GM12878 (cell line): ENCODE results near the gene IRAK2. TPM values are rescaled to one million over a fixed set of nuclear protein-coding genes. Genes with fewer than 3 reads are reported as not detected.

ENCODE experiments used
- ATAC-seq: fragments of 200-7000 bp; cut with Tn5 transposase; 3 replicates; pipeline ENCODE4 v1.9.1; 2020; ENCODE audit warnings: mild to moderate bottlenecking, moderate library complexity
- BruUV-seq: library from RNA; stranded (reverse); fragments of 400-500 nt; replicated peaks from 2 replicates; lab custom pipeline; 2021; lab: Mats Ljungman, UMichigan
- CTCF ChIA-PET: fragments of 300-600 bp; sonication (Branson Sonifier 250); formaldehyde crosslinking; extraction: SDS; loops from one replicate; lab custom pipeline; 2021; ENCODE audit warnings: inconsistent platforms; lab: Yijun Ruan, JAX
- POLR2A ChIA-PET: fragments of 350-600 bp; formaldehyde crosslinking; extraction: SDS; loops from one replicate; lab custom pipeline; 2021; ENCODE audit warnings: inconsistent platforms; lab: Charles Lee
- RAD21 ChIA-PET: fragments of 300-600 bp; sonication (Branson Sonifier 250); formaldehyde crosslinking; loops from one replicate; lab custom pipeline; 2023; ENCODE audit warnings: antibody characterized with exemption; ENCODE audit not compliant: unreplicated experiment; lab: Charles Lee
- SMC1A ChIA-PET: fragments of 300-600 bp; sonication (Branson Sonifier 250); formaldehyde crosslinking; loops from one replicate; lab custom pipeline; 2023; ENCODE audit not compliant: unreplicated experiment, uncharacterized antibody; lab: Charles Lee
- DNase-seq: peaks from one replicate; pipeline ENCODE4 v3.0.0-alpha.2; 2011; ENCODE audit warnings: low read depth, low spot score
- FAIRE-seq: peaks from 3 replicates; lab custom pipeline; 2011; peaks lifted over from hg19 to GRCh38; lab: Jason Lieb, UNC
- H2AFZ ChIP-seq: 2 replicates; pipeline ENCODE4 v1.6.0; 2011; ENCODE audit warnings: low read depth, low read length, control low read depth; ENCODE audit not compliant: control insufficient read depth
- H3K27ac ChIP-seq: 2 replicates; pipeline ENCODE4 v1.5.1; 2011; ENCODE audit warnings: control low read depth; ENCODE audit not compliant: control insufficient read depth, insufficient read depth
- H3K27me3 ChIP-seq, 2 experiments: replicated peaks in 1 of 2; 2 replicates each; pipeline versions ENCODE4 v1.6.0 to v1.6.1; 2011; ENCODE audit warnings: low read length in 1 of 2; ENCODE audit not compliant: control insufficient read depth in 2 of 2, insufficient read depth in 2 of 2
- H3K36me3 ChIP-seq, 2 experiments: 2 replicates each; pipeline ENCODE4 v1.5.1; 2011; ENCODE audit warnings: low read length in 1 of 2; ENCODE audit not compliant: control insufficient read depth in 2 of 2, insufficient read depth in 2 of 2
- H3K4me1 ChIP-seq: 2 replicates; pipeline ENCODE4 v1.6.1; 2011; ENCODE audit warnings: mild to moderate bottlenecking, low read length, moderate library complexity, mixed read lengths; ENCODE audit not compliant: control insufficient read depth, insufficient read depth
- H3K4me2 ChIP-seq: 2 replicates; pipeline ENCODE4 v1.6.0; 2011; ENCODE audit warnings: control low read depth; ENCODE audit not compliant: control insufficient read depth, insufficient read depth
- H3K4me3 ChIP-seq: fragments of 200-600 bp; sonication (generic); 2 replicates; pipeline ENCODE4 v1.5.1; 2016
- H3K79me2 ChIP-seq: 2 replicates; pipeline ENCODE4 v1.6.0; 2011; ENCODE audit warnings: low read length; ENCODE audit not compliant: control insufficient read depth, insufficient read depth
- H3K9ac ChIP-seq: 2 replicates; pipeline ENCODE4 v1.8.0; 2011; ENCODE audit warnings: low read length, control low read depth, mixed read lengths; ENCODE audit not compliant: control insufficient read depth, insufficient read depth
- H3K9me3 ChIP-seq: replicated peaks from 3 replicates; pipeline ENCODE4 v1.5.1; 2011; ENCODE audit warnings: mild to moderate bottlenecking, low read length; ENCODE audit not compliant: control insufficient read depth, insufficient read depth
- H4K20me1 ChIP-seq: 2 replicates; pipeline ENCODE4 v1.6.0; 2011; ENCODE audit not compliant: control insufficient read depth, insufficient read depth
- BMI1 ChIP-seq: fragments of 450-650 bp; IDR thresholded peaks from 2 replicates; pipeline ENCODE4 v1.6.1; 2016; ENCODE audit warnings: mild to moderate bottlenecking, moderate library complexity, borderline replicate concordance
- BRCA1 ChIP-seq: IDR thresholded peaks from 2 replicates; pipeline ENCODE4 v1.6.1; 2011; ENCODE audit warnings: low read depth, low read length, improper control_type of control experiment
- CBX5 ChIP-seq: sonication (generic); IDR thresholded peaks from 2 replicates; pipeline ENCODE4 v1.6.1; 2016; ENCODE audit warnings: low read depth, moderate library complexity, mild to moderate bottlenecking, inconsistent platforms
- CREM ChIP-seq: IDR thresholded peaks from 2 replicates; pipeline ENCODE4 v1.6.1; 2014; ENCODE audit warnings: antibody characterized with exemption, low read depth
- HDAC2 ChIP-seq: fragments of 200-600 bp; sonication (generic); IDR thresholded peaks from 2 replicates; pipeline ENCODE4 v1.6.1; 2017
- NFYA ChIP-seq: IDR thresholded peaks from 2 replicates; pipeline ENCODE4 v1.6.1; 2011; ENCODE audit warnings: low read depth, mild to moderate bottlenecking, low read length, improper control_type of control experiment, borderline replicate concordance
- PBX3 ChIP-seq: IDR thresholded peaks from 2 replicates; pipeline ENCODE4 v1.6.1; 2011; ENCODE audit warnings: mild to moderate bottlenecking, low read depth, low read length, moderate library complexity; ENCODE audit not compliant: insufficient replicate concordance
- RAD21 ChIP-seq: IDR thresholded peaks from 2 replicates; pipeline ENCODE4 v1.6.1; 2011; ENCODE audit warnings: mild to moderate bottlenecking, low read depth, low read length, moderate library complexity; ENCODE audit not compliant: insufficient read depth
- SMAD1 ChIP-seq: fragments of 450-650 bp; IDR thresholded peaks from 2 replicates; pipeline ENCODE4 v1.6.1; 2018; ENCODE audit warnings: mild to moderate bottlenecking, low read depth; ENCODE audit not compliant: partially characterized antibody
- STAT3 ChIP-seq: IDR thresholded peaks from 2 replicates; pipeline ENCODE4 v1.6.1; 2011; ENCODE audit warnings: low read depth, low read length, improper control_type of control experiment
- TAF1 ChIP-seq: IDR thresholded peaks from 2 replicates; pipeline ENCODE4 v1.6.1; 2011; ENCODE audit warnings: mild to moderate bottlenecking, low read depth, low read length, borderline replicate concordance
- ZSCAN29 ChIP-seq: fragments of 450-650 bp; IDR thresholded peaks from 2 replicates; pipeline ENCODE4 v1.6.1; 2017; ENCODE audit warnings: mild to moderate bottlenecking, moderate library complexity
- whole genome bisulfite sequencing: methylation state at CpG from one replicate; pipeline ENCODE4 v1.1.6; 2016; ENCODE audit warnings: low lambda C conversion rate; ENCODE audit not compliant: insufficient replicate concordance, insufficient coverage; ENCODE audit errors: missing lambda C conversion rate; 5-methylcytosine and 5-hydroxymethylcytosine counted together
- in situ Hi-C: fragments of 300-500 bp; cut with MboI; formaldehyde crosslinking; loops from 9 replicates; pipeline ENCODE4 v1.14.3; 2018; ENCODE audit warnings: mixed read lengths
- intact Hi-C: fragments of 100-400 bp; cut with micrococcal nuclease; formaldehyde crosslinking; loops from one replicate; pipeline ENCODE4 v1.14.2; 2022; ENCODE audit not compliant: unreplicated experiment
- polyA plus RNA-seq, 11 experiments: library from polyadenylated mRNA; depleted of rRNA in 4 of 11; unstranded in 6 of 11; stranded (reverse) in 5 of 11; fragments of >200 nt; fragmentation: Nextera tagmentation in 4 of 11; fragmentation: Illumina TruSeq in 1 of 11; extraction: Ambion mirVana in 4 of 11; extraction: Trizol in 1 of 11; gene quantifications; 1 replicate in 1 of 11; 2 replicates in 10 of 11; pipeline versions ENCODE4 v1.2.1 to v1.2.3, GENCODE V29; 2011 to 2016; ENCODE audit warnings: inconsistent platforms in 2 of 11, missing spikeins in 2 of 11, low read depth in 1 of 11
- total RNA-seq, 4 experiments: library from RNA; depleted of rRNA in 3 of 4; stranded (reverse); fragments of >200 nt in 3 of 4; fragmentation: Illumina TruSeq in 1 of 4; extraction: Trizol in 1 of 4; gene quantifications; 2 replicates each; pipeline versions ENCODE4 v1.2.1 to v1.2.3, GENCODE V29; 2013 to 2021
- TF ChIP-seq, protein P1 (sequence below), 3 experiments: IDR thresholded peaks in 2 of 3; conservative IDR thresholded peaks in 1 of 3; 2 replicates each; pipeline ENCODE4 v1.5.1; 2011; ENCODE audit warnings: low read depth in 3 of 3, low read length in 3 of 3, mild to moderate bottlenecking in 3 of 3, control low read depth in 2 of 3, moderate library complexity in 2 of 3, inconsistent platforms in 1 of 3, mixed read lengths in 1 of 3; ENCODE audit not compliant: control insufficient read depth in 2 of 3, insufficient read depth in 1 of 3; ENCODE audit errors: extremely low read depth in 1 of 3

The IRAK2 gene
- total and polyA plus RNA-seq, 10 of the 15 experiments (the other 5 are each of a cell fraction or from before 2014, with no cell fraction given), result 0.48 to 5.7 (median 4.5) TPM

DNA sequence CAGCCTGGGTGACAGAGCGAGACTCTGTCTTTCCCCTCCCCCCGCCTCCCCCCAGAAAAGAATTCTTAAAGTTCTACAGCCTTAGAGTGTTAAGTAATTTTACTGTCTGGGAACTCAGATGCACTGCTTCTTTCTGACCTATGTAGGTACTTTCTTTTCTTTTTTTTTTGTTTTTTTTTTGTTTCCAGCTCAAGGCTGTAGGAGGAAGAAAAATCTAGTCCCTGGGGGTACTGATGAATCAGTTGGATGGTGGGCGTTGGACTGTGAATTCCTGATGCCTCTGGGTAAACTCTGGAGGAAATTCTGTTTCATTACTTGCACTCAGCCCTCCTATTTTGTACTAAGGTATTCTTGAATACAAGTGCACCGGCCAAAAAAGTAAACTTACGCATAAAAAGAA is 117.2 kb downstream of the IRAK2 start:
- no TSS peak for BruUV-seq
- no peaks in the 10 kb centered on the region for H3K27me3 ChIP-seq
- SMC1A ChIA-PET, result interaction anchor here (3.9 kb wide), 1 partner anchor 11 kb away, joined by 13 read pairs; the partner anchor contains the start of gene GHRL
- no peaks in the 10 kb centered on the region for H4K20me1 ChIP-seq
- no peak for TF ChIP-seq NFYA
- TF ChIP-seq TAF1, result no peak
- TF ChIP-seq BRCA1, result no peak
- TF ChIP-seq, all 136 proteins: peak for 0
- H2AFZ ChIP-seq, result no peak overlapping the region
- H3K4me1 ChIP-seq, result peaks cover 7% of the 10 kb centered on the region; the same call in 1 of the 2 replicates
- in situ Hi-C loops, result no loop called here
- no peak overlapping the region for H3K9ac ChIP-seq
- no peak overlapping the region for H3K4me3 ChIP-seq
- WGBS, result 70% methylated on average over 5 of the region's 5 CpGs
- FAIRE-seq (no peak), ATAC-seq (no peak), DNase-seq (no peak)
- no peak overlapping the region for H3K27ac ChIP-seq
- POLR2A ChIA-PET, result interaction anchor here (0.6 to 1.5 kb wide), 6 partner anchors 10 to 301 kb away, joined by 3 to 5 read pairs (median 3); partner anchors contain the start of gene GHRL
- H3K79me2 ChIP-seq, result peaks cover 5% of the 10 kb centered on the region
- no peaks in the 10 kb centered on the region for H3K9me3 ChIP-seq
- no peak overlapping the region for H3K4me2 ChIP-seq
- peaks cover 28 to 32% of the 10 kb centered on the region in 2 experiments; a peak in 3 of 4 replicates for H3K36me3 ChIP-seq
- RAD21 ChIA-PET, result no interaction called here
- CTCF ChIA-PET, result interaction anchor here (1.1 kb wide), 1 partner anchor 9 kb away, joined by 3 read pairs; no protein-coding TSS in a partner anchor
- intact Hi-C loops, result no loop called here

DNA sequence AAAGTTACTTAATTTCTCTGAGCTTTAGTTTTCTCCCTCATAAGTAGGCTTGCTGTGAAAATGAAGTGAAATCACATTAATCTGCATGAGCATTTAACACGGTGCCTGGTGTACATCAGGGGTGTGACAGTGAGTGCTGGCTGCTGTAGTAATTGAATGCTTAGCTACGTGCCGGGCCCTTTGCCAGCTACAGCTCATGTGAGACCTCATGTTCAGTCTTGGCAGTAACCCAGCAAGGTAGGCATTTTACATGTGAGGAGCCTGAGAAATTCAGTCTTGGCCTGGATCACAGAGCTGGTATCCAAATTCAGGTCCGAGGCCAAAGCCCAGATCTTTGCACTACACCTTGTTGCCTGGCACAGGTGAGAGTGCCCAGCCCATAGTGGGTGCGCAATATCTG is 118.9 kb downstream of the IRAK2 start:
- POLR2A ChIA-PET, result interaction anchor here (0.5 to 1.2 kb wide), 4 partner anchors 9 to 36 kb away, joined by 3 to 4 read pairs (median 3); partner anchors contain the start of gene GHRL
- RAD21 ChIA-PET, result interaction anchor here (1.3 kb wide), 1 partner anchor 9 kb away, joined by 8 read pairs; the partner anchor contains the start of gene GHRL
- no peak overlapping the region for H2AFZ ChIP-seq
- H3K27ac ChIP-seq, result no peak overlapping the region
- ATAC-seq (no peak), DNase-seq (no peak), FAIRE-seq (no peak)
- H4K20me1 ChIP-seq, result no peaks in the 10 kb centered on the region
- H3K4me1 ChIP-seq, result peaks cover 7% of the 10 kb centered on the region; the same call in 1 of the 2 replicates
- in situ Hi-C loops (no loop called here), intact Hi-C loops (no loop called here)
- no peak overlapping the region for H3K4me2 ChIP-seq
- H3K36me3 ChIP-seq, result peaks cover 22 to 30% of the 10 kb centered on the region in 2 experiments
- 85% methylated on average over 5 of the region's 5 CpGs for WGBS
- no peaks in the 10 kb centered on the region for H3K9me3 ChIP-seq
- CTCF ChIA-PET, result no interaction called here
- SMC1A ChIA-PET, result interaction anchor here (1.2 to 3.9 kb wide), 2 partner anchors 9 to 20 kb away, joined by 3 to 13 read pairs; partner anchors contain the start of gene GHRL
- H3K79me2 ChIP-seq, result no peaks in the 10 kb centered on the region
- no peak overlapping the region for H3K4me3 ChIP-seq
- H3K9ac ChIP-seq, result no peak overlapping the region
- H3K27me3 ChIP-seq, result no peaks in the 10 kb centered on the region
- BruUV-seq, result no TSS peak
- TF ChIP-seq, protein P1, sequence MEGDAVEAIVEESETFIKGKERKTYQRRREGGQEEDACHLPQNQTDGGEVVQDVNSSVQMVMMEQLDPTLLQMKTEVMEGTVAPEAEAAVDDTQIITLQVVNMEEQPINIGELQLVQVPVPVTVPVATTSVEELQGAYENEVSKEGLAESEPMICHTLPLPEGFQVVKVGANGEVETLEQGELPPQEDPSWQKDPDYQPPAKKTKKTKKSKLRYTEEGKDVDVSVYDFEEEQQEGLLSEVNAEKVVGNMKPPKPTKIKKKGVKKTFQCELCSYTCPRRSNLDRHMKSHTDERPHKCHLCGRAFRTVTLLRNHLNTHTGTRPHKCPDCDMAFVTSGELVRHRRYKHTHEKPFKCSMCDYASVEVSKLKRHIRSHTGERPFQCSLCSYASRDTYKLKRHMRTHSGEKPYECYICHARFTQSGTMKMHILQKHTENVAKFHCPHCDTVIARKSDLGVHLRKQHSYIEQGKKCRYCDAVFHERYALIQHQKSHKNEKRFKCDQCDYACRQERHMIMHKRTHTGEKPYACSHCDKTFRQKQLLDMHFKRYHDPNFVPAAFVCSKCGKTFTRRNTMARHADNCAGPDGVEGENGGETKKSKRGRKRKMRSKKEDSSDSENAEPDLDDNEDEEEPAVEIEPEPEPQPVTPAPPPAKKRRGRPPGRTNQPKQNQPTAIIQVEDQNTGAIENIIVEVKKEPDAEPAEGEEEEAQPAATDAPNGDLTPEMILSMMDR (IDR thresholded peaks at IDR 0.05 in 2 of 3, conservative IDR thresholded peaks at IDR 0.05 in 1 of 3; ENCODE audit: control insufficient read depth in 2 of 3, extremely low read depth in 1 of 3, insufficient read depth in 1 of 3, low read depth in 3 of 3, low read length in 3 of 3), result no peak
- no peak for TF ChIP-seq SMAD1
- TF ChIP-seq RAD21, result no peak
- TF ChIP-seq ZSCAN29, result no peak
- TF ChIP-seq BMI1, result no peak
- no peak for TF ChIP-seq CBX5
- no peak for TF ChIP-seq HDAC2
- no peak for TF ChIP-seq PBX3
- TF ChIP-seq CREM, result no peak
- TF ChIP-seq STAT3, result no peak
